ENCODE measurements around the gene LCE3C.

LCE3C gene

DNA sequence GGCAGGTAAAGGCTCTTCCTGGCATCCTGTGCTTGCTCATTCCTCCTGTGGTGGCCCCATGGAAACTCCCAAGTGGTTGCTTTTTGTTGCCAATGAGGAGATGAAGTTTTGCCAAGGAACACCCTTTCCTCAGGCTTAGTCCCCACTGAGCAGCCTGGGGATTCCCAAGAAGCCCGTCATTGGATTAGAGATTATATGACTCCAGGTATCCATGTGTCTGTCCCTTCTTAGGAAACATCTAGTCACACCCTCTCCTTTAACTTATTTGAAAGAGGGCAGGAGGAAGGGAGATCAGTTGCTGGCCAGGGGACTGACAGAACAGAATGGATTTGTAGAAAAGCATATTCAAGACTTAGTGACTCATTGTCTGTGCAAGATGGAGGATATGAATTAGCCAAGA, 26.7 kb downstream of the LCE3C start:
- no peaks in the 10 kb centered on the region for H3K9me2 ChIP-seq (replicated peaks; ENCODE audit: control insufficient read depth, low read length)
- H3K4me3 ChIP-seq (ENCODE audit: low read length): no peak overlapping the region
- H3K27ac ChIP-seq (ENCODE audit: low read depth, low read length): no peak overlapping the region
- no peaks in the 10 kb centered on the region for H3K36me3 ChIP-seq (ENCODE audit: control insufficient read depth, low read length)
- H3K4me2 ChIP-seq (ENCODE audit: low read length): no peak overlapping the region
- no peaks in the 10 kb centered on the region for H3K27me3 ChIP-seq (ENCODE audit: control insufficient read depth, low read length)
- H3K9me3 ChIP-seq (ENCODE audit: control insufficient read depth, insufficient read depth, low read length): no peaks in the 10 kb centered on the region
- H4K20me1 ChIP-seq (ENCODE audit: control insufficient read depth, insufficient read depth, low read depth, low read length): no peaks in the 10 kb centered on the region
- no peaks in the 10 kb centered on the region for H3K79me2 ChIP-seq (ENCODE audit: control insufficient read depth, low read length)
- no peaks in the 10 kb centered on the region for H3K4me1 ChIP-seq (ENCODE audit: control insufficient read depth, low read length)
- H3F3A ChIP-seq (ENCODE audit: control insufficient read depth, insufficient read depth): no peaks in the 10 kb centered on the region
- TF ChIP-seq EZH2phosphoT487 (IDR thresholded peaks at IDR 0.05; ENCODE audit: borderline replicate concordance, low read length): no peak
- TF ChIP-seq, protein P1, sequence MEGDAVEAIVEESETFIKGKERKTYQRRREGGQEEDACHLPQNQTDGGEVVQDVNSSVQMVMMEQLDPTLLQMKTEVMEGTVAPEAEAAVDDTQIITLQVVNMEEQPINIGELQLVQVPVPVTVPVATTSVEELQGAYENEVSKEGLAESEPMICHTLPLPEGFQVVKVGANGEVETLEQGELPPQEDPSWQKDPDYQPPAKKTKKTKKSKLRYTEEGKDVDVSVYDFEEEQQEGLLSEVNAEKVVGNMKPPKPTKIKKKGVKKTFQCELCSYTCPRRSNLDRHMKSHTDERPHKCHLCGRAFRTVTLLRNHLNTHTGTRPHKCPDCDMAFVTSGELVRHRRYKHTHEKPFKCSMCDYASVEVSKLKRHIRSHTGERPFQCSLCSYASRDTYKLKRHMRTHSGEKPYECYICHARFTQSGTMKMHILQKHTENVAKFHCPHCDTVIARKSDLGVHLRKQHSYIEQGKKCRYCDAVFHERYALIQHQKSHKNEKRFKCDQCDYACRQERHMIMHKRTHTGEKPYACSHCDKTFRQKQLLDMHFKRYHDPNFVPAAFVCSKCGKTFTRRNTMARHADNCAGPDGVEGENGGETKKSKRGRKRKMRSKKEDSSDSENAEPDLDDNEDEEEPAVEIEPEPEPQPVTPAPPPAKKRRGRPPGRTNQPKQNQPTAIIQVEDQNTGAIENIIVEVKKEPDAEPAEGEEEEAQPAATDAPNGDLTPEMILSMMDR (IDR thresholded peaks at IDR 0.05; ENCODE audit: low read depth, low read length, poor library complexity, severe bottlenecking): no peak

DNA sequence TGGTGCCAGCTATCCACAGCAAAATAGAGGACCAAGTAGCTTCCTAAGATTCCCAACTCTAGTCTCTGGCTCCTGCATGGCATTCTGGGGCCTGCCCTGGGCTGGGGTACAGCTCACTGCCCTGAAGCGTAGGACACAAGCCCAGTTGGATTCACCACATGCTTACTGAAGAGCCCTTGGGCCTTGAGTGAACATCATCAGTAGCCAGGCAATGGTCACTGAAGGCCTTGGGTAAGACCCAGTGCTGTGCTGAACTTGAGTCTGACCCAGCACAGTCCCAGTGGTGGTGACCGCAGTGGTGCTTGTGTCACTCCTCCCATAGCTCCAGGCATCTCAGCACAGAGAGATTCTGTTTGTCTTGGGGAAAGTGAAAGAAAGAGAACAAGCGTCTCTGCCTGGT, 30.6 kb downstream of the LCE3C start:
- no peak for TF ChIP-seq EZH2phosphoT487 (IDR thresholded peaks at IDR 0.05; ENCODE audit: borderline replicate concordance, low read length)
- TF ChIP-seq, protein P1 (IDR thresholded peaks at IDR 0.05; ENCODE audit: low read depth, low read length, poor library complexity, severe bottlenecking): no peak
- Histone ChIP-seq H3K27me3 (ENCODE audit: control insufficient read depth, low read length) (no peaks in the 10 kb centered on the region), H3K4me1 (ENCODE audit: control insufficient read depth, low read length) (no peaks in the 10 kb centered on the region), H3K9me3 (ENCODE audit: control insufficient read depth, insufficient read depth, low read length) (no peaks in the 10 kb centered on the region), H3K4me3 (ENCODE audit: low read length) (no peak overlapping the region), H3F3A (ENCODE audit: control insufficient read depth, insufficient read depth) (no peaks in the 10 kb centered on the region), H3K9me2 (replicated peaks; ENCODE audit: control insufficient read depth, low read length) (no peaks in the 10 kb centered on the region), H3K27ac (ENCODE audit: low read depth, low read length) (no peak overlapping the region), H3K36me3 (ENCODE audit: control insufficient read depth, low read length) (no peaks in the 10 kb centered on the region), H4K20me1 (ENCODE audit: control insufficient read depth, insufficient read depth, low read depth, low read length) (no peaks in the 10 kb centered on the region), H3K79me2 (ENCODE audit: control insufficient read depth, low read length) (no peaks in the 10 kb centered on the region), H3K4me2 (ENCODE audit: low read length) (no peak overlapping the region)

DNA sequence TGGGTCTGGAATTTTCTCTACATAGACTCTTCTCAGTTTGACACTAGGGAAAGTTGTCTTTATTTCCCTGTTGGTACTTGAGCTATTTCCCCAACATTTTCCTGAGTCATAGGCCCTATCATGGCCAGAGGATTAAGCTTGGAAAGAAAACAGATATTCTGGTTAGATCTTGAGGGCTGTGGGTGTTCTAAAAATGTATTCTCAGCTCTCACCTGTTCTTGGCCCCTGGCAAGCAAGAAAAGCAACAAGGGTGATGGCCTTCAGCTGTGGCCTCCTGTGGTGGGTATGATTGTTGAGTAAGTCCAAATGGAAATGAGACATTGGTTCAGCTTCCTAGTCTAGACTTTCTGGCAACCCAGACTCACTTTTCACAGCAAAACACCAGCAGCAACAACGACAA, 40.3 kb downstream of the LCE3C start:
- no peaks in the 10 kb centered on the region for H3K9me2 ChIP-seq (replicated peaks; ENCODE audit: control insufficient read depth, low read length)
- TF ChIP-seq, protein P1 (IDR thresholded peaks at IDR 0.05; ENCODE audit: low read depth, low read length, poor library complexity, severe bottlenecking): no peak
- TF ChIP-seq EZH2phosphoT487 (IDR thresholded peaks at IDR 0.05; ENCODE audit: borderline replicate concordance, low read length): no peak
- no peaks in the 10 kb centered on the region for H3F3A ChIP-seq (ENCODE audit: control insufficient read depth, insufficient read depth)
- H3K36me3 ChIP-seq (ENCODE audit: control insufficient read depth, low read length): no peaks in the 10 kb centered on the region
- no peaks in the 10 kb centered on the region for H3K79me2 ChIP-seq (ENCODE audit: control insufficient read depth, low read length)
- H3K9me3 ChIP-seq (ENCODE audit: control insufficient read depth, insufficient read depth, low read length): no peaks in the 10 kb centered on the region
- no peak overlapping the region for H3K4me3 ChIP-seq (ENCODE audit: low read length)
- no peak overlapping the region for H3K4me2 ChIP-seq (ENCODE audit: low read length)
- no peaks in the 10 kb centered on the region for H4K20me1 ChIP-seq (ENCODE audit: control insufficient read depth, insufficient read depth, low read depth, low read length)
- no peaks in the 10 kb centered on the region for H3K27me3 ChIP-seq (ENCODE audit: control insufficient read depth, low read length)
- H3K4me1 ChIP-seq (ENCODE audit: control insufficient read depth, low read length): no peaks in the 10 kb centered on the region
- H3K27ac ChIP-seq (ENCODE audit: low read depth, low read length): no peak overlapping the region

DNA sequence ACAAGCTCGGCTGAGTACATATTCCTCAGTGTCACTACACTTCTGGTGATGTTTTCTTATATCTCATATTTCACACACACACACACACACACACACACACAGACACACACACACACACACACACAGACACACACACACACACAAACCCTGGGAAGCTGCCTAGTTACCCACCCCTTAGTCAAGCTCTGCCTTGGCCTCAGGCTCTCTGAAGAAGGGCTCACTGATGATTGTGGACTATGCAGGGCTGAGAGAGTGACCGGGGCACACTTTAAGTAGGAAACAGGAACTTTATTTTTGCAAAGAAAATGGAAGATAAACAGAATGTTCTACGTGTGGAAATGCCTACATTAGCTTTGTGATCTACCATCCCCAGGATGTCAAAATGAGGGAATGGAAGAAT, 43.9 kb downstream of the LCE3C start:
- H3K4me1 ChIP-seq (ENCODE audit: control insufficient read depth, low read length): no peaks in the 10 kb centered on the region
- no peak overlapping the region for H3K27ac ChIP-seq (ENCODE audit: low read depth, low read length)
- TF ChIP-seq, protein P1 (IDR thresholded peaks at IDR 0.05; ENCODE audit: low read depth, low read length, poor library complexity, severe bottlenecking): no peak
- TF ChIP-seq EZH2phosphoT487 (IDR thresholded peaks at IDR 0.05; ENCODE audit: borderline replicate concordance, low read length): no peak
- H3K9me2 ChIP-seq (replicated peaks; ENCODE audit: control insufficient read depth, low read length): no peaks in the 10 kb centered on the region
- H3K27me3 ChIP-seq (ENCODE audit: control insufficient read depth, low read length): 0 out of 2 replicates have a peak, but pooled peaks cover 3% of the 10 kb centered on the region
- no peak overlapping the region for H3K4me2 ChIP-seq (ENCODE audit: low read length)
- H3K36me3 ChIP-seq (ENCODE audit: control insufficient read depth, low read length): no peaks in the 10 kb centered on the region
- no peaks in the 10 kb centered on the region for H4K20me1 ChIP-seq (ENCODE audit: control insufficient read depth, insufficient read depth, low read depth, low read length)
- no peak overlapping the region for H3K4me3 ChIP-seq (ENCODE audit: low read length)
- H3K79me2 ChIP-seq (ENCODE audit: control insufficient read depth, low read length): no peaks in the 10 kb centered on the region
- H3K9me3 ChIP-seq (ENCODE audit: control insufficient read depth, insufficient read depth, low read length): no peaks in the 10 kb centered on the region
- H3F3A ChIP-seq (ENCODE audit: control insufficient read depth, insufficient read depth): no peaks in the 10 kb centered on the region
